Measurements from ENCODE around the gene IER3. TPM values are rescaled to one million over a fixed set of nuclear protein-coding genes. Genes with fewer than 3 reads are reported as not detected.

Gene IER3
- total and polyA plus RNA-seq, 4 donors: 1.3 to 8.1 (median 6.7) TPM

DNA sequence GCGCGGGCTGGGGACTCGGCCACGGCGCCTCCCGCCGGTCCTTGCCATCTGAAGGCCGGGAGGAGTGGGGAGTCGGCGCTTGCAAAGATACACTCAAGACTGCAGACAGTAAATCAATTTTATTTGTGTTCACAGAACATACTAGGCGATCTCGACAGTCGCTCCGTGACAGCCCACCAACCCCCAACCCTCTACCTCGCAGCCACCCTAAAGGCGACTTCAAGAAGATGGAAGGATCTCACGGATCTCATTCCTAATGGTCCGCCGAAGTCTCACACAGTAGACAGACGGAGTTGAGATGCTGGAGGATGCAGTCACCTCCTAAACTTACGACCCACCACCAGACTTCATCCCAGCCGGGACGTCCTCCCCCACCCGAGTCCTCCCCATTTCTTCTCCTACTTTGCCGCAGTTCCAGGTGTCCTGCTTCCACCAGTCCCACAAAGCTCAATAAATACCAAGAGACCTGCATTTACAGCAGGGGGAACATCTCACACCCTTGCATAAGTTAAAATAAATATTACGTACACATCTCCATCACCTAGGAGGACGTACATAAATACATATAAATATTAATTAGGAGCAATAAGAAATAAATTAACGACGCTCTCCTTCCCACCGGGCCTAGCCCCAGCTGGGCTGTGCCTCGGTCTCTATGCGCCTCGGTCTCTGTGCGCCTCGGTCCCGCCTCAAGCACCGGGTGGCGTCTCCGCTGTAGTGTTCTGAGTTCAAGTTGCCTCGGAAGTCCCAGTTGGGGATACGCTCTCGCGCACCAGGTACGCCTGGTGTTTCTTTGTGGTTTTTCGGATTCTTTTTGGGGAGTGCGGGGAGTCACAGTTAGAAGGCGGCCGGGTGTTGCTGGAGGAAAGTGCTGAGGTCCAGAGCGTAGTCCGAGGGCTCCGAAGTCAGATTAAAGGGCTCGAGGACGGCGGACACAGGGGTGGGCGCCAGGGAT is 971 bp downstream of the IER3 start:
- Histone ChIP-seq H3K4me1 (ENCODE audit: control insufficient read depth in 4 of 4, insufficient read depth in 4 of 4, low read length in 3 of 4) (peaks cover 1 to 21% (median 12%) of the 10 kb centered on the region in 4 donors), H3K27me3 (ENCODE audit: control insufficient read depth in 4 of 4, insufficient read depth in 4 of 4, low read length in 3 of 4) (no peaks in the 10 kb centered on the region), H3K4me3 (ENCODE audit: low read depth in 1 of 3, low read length in 3 of 3) (peak overlapping the region; percentile 69 to 96 (median 88)), H3K36me3 (ENCODE audit: control insufficient read depth in 4 of 4, insufficient read depth in 3 of 4, low read depth in 1 of 4, low read length in 3 of 4) (peaks cover 7 to 19% (median 15%) of the 10 kb centered on the region in 4 donors), H3K9ac (ENCODE audit: low read depth in 1 of 2, low read length in 2 of 2) (peak overlapping the region; percentile 84 to 92), H3K27ac (ENCODE audit: low read depth in 1 of 2, low read length in 2 of 2) (peak overlapping the region; percentile 83 to 92), H3K9me3 (ENCODE audit: control insufficient read depth in 4 of 4, low read length in 3 of 4) (no peaks in the 10 kb centered on the region)
- DNase-seq (ENCODE audit: low spot score): peak; percentile 45
- WGBS: 6% methylated on average over 55 of the region's 55 CpGs
- TF ChIP-seq HNF4G (IDR thresholded peaks at IDR 0.05): peak; percentile 6
- TF ChIP-seq TAF1 (conservative IDR thresholded peaks at IDR 0.05): no peak

DNA sequence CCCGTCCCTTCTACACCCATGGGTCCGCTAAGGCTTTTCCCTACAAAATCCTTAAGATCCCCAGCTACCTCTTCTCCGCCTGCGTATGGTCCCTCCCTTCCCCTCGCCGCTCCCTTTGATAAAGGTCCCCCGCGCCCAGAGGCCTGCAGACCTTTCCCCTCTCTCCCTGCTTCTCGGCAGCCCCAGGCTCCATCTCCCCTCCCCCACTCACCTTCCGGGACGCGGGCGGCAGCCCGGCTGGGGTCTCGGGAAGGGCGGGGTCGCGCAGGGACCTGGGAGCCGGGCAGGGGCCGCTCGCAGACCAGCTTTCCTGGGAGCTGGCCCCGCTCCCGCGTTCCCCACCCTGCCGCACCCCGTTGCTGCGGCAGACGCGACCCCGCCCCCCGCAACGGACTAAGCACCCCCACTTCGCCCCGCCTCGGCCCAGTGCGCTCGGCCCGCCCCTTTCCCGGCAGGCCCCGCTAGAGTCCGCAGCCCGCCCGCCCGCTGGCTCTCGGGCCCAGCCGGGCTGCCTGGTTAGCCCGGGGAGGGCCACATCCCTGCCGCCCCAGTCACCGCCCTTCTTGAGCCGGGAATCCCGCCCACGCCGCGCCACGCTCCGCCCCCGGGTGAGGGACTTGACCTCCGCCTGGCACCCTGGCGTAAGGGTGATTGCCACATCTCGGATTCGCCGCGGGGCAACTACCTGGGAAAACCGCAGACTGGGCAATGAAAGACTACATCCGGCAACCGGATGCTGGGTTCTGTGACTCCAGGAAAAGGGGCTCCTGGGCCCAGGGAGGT is 1.8 kb downstream of the IER3 start, which contains the start of gene FLOT1:
Gene FLOT1 (minus strand): TSS at position 372 of the 783 bp plus-strand sequence. CDS start 498 bp downstream, outside the sequence.
- Histone ChIP-seq H3K4me3 (ENCODE audit: low read depth in 1 of 3, low read length in 3 of 3) (peak within 1 kb of the TSS; percentile 69 to 96 (median 88)), H3K27ac (ENCODE audit: low read depth in 1 of 2, low read length in 2 of 2) (peak within 1 kb of the TSS; percentile 83 to 92), H3K27me3 (ENCODE audit: control insufficient read depth in 4 of 4, insufficient read depth in 4 of 4, low read length in 3 of 4) (no peaks in the 10 kb centered on the region), H3K36me3 (ENCODE audit: control insufficient read depth in 4 of 4, insufficient read depth in 3 of 4, low read depth in 1 of 4, low read length in 3 of 4) (peaks cover 7 to 27% (median 22%) of the 10 kb centered on the region in 4 donors), H3K9me3 (ENCODE audit: control insufficient read depth in 4 of 4, low read length in 3 of 4) (no peaks in the 10 kb centered on the region), H3K9ac (ENCODE audit: low read depth in 1 of 2, low read length in 2 of 2) (peak within 1 kb of the TSS; percentile 84 to 92), H3K4me1 (ENCODE audit: control insufficient read depth in 4 of 4, insufficient read depth in 4 of 4, low read length in 3 of 4) (peaks cover 1 to 21% (median 12%) of the 10 kb centered on the region in 4 donors)
- TF ChIP-seq, protein P1, sequence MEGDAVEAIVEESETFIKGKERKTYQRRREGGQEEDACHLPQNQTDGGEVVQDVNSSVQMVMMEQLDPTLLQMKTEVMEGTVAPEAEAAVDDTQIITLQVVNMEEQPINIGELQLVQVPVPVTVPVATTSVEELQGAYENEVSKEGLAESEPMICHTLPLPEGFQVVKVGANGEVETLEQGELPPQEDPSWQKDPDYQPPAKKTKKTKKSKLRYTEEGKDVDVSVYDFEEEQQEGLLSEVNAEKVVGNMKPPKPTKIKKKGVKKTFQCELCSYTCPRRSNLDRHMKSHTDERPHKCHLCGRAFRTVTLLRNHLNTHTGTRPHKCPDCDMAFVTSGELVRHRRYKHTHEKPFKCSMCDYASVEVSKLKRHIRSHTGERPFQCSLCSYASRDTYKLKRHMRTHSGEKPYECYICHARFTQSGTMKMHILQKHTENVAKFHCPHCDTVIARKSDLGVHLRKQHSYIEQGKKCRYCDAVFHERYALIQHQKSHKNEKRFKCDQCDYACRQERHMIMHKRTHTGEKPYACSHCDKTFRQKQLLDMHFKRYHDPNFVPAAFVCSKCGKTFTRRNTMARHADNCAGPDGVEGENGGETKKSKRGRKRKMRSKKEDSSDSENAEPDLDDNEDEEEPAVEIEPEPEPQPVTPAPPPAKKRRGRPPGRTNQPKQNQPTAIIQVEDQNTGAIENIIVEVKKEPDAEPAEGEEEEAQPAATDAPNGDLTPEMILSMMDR (IDR thresholded peaks at IDR 0.05; ENCODE audit: low read depth, low read length, missing input control): no peak
- TF ChIP-seq HNF4G (IDR thresholded peaks at IDR 0.05) (no peak), YY1 (IDR thresholded peaks at IDR 0.05) (peak; percentile 57), FOXA2 (IDR thresholded peaks at IDR 0.05) (peak; percentile 8), JUND (IDR thresholded peaks at IDR 0.05) (peak; percentile 24 to 61), RXRA (IDR thresholded peaks at IDR 0.05) (peak; percentile 88 to 90), HNF4A (conservative IDR thresholded peaks at IDR 0.05) (peak; percentile 32 to 67), RAD21 (IDR thresholded peaks at IDR 0.05) (peak; percentile 42 to 57), SP1 (IDR thresholded peaks at IDR 0.05) (peak; percentile 82), FOXA1 (IDR thresholded peaks at IDR 0.05) (no peak), EGR1 (IDR thresholded peaks at IDR 0.05; ENCODE audit: low read depth in 2 of 2) (peak; percentile 98 to 99), GABPA (IDR thresholded peaks at IDR 0.05 in 1 of 2, conservative IDR thresholded peaks at IDR 0.05 in 1 of 2) (peak; percentile 51 to 81), TAF1 (conservative IDR thresholded peaks at IDR 0.05) (peak; percentile 45), NR2F2 (IDR thresholded peaks at IDR 0.05) (peak; percentile 84)
- TF ChIP-seq, protein P2, sequence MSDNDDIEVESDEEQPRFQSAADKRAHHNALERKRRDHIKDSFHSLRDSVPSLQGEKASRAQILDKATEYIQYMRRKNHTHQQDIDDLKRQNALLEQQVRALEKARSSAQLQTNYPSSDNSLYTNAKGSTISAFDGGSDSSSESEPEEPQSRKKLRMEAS (IDR thresholded peaks at IDR 0.05): peak; percentile 71
- TF ChIP-seq, protein P3, sequence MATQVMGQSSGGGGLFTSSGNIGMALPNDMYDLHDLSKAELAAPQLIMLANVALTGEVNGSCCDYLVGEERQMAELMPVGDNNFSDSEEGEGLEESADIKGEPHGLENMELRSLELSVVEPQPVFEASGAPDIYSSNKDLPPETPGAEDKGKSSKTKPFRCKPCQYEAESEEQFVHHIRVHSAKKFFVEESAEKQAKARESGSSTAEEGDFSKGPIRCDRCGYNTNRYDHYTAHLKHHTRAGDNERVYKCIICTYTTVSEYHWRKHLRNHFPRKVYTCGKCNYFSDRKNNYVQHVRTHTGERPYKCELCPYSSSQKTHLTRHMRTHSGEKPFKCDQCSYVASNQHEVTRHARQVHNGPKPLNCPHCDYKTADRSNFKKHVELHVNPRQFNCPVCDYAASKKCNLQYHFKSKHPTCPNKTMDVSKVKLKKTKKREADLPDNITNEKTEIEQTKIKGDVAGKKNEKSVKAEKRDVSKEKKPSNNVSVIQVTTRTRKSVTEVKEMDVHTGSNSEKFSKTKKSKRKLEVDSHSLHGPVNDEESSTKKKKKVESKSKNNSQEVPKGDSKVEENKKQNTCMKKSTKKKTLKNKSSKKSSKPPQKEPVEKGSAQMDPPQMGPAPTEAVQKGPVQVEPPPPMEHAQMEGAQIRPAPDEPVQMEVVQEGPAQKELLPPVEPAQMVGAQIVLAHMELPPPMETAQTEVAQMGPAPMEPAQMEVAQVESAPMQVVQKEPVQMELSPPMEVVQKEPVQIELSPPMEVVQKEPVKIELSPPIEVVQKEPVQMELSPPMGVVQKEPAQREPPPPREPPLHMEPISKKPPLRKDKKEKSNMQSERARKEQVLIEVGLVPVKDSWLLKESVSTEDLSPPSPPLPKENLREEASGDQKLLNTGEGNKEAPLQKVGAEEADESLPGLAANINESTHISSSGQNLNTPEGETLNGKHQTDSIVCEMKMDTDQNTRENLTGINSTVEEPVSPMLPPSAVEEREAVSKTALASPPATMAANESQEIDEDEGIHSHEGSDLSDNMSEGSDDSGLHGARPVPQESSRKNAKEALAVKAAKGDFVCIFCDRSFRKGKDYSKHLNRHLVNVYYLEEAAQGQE (IDR thresholded peaks at IDR 0.05): peak; percentile 62
- TF ChIP-seq, protein P4, sequence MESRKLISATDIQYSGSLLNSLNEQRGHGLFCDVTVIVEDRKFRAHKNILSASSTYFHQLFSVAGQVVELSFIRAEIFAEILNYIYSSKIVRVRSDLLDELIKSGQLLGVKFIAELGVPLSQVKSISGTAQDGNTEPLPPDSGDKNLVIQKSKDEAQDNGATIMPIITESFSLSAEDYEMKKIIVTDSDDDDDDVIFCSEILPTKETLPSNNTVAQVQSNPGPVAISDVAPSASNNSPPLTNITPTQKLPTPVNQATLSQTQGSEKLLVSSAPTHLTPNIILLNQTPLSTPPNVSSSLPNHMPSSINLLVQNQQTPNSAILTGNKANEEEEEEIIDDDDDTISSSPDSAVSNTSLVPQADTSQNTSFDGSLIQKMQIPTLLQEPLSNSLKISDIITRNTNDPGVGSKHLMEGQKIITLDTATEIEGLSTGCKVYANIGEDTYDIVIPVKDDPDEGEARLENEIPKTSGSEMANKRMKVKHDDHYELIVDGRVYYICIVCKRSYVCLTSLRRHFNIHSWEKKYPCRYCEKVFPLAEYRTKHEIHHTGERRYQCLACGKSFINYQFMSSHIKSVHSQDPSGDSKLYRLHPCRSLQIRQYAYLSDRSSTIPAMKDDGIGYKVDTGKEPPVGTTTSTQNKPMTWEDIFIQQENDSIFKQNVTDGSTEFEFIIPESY (IDR thresholded peaks at IDR 0.05): no peak
- TF ChIP-seq, protein P5, sequence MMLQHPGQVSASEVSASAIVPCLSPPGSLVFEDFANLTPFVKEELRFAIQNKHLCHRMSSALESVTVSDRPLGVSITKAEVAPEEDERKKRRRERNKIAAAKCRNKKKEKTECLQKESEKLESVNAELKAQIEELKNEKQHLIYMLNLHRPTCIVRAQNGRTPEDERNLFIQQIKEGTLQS (IDR thresholded peaks at IDR 0.05): no peak
- DNase-seq (ENCODE audit: low spot score): peak; percentile 97
- under 1% methylated on average over 66 of the region's 66 CpGs for WGBS

Data from liver (tissue), 9 donors.